AG09319 (cell line): ENCODE results near the gene ATF3.

Source experiments
- DNase-seq: peaks from one replicate; pipeline ENCODE4 v3.0.0-alpha.2; 2010; ENCODE audit warnings: low read depth; ENCODE audit errors: extremely low read depth
- TF ChIP-seq, protein P1 (sequence below): IDR thresholded peaks from 2 replicates; pipeline ENCODE4 v1.5.1; 2011; ENCODE audit warnings: low read depth, mild to moderate bottlenecking, inconsistent platforms, low read length, moderate library complexity

Gene ATF3

GRCh38 chr1:212581034-212581433, 27.5 kb upstream of the ATF3 start:
- DNase-seq: no peak
- TF ChIP-seq, protein P1, sequence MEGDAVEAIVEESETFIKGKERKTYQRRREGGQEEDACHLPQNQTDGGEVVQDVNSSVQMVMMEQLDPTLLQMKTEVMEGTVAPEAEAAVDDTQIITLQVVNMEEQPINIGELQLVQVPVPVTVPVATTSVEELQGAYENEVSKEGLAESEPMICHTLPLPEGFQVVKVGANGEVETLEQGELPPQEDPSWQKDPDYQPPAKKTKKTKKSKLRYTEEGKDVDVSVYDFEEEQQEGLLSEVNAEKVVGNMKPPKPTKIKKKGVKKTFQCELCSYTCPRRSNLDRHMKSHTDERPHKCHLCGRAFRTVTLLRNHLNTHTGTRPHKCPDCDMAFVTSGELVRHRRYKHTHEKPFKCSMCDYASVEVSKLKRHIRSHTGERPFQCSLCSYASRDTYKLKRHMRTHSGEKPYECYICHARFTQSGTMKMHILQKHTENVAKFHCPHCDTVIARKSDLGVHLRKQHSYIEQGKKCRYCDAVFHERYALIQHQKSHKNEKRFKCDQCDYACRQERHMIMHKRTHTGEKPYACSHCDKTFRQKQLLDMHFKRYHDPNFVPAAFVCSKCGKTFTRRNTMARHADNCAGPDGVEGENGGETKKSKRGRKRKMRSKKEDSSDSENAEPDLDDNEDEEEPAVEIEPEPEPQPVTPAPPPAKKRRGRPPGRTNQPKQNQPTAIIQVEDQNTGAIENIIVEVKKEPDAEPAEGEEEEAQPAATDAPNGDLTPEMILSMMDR: no peak

DNA sequence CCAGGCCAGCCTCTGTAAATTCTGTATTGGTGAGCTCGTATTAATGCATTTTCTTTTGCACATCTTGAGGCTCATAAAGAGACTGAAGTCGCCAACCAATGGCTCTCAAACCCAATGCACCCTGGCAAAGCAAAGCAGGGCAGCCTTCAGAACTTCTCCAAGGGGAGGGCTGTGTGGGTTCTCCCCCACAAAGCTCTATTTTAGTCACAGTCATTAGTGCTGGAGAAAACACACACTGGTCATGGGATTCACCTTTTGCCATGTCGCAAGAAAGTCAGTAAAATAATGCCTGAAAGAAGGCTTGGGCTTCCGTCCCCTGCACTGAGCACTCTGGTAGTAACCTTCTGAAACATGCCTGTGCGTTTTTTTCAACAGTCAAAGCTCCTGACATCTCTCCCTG, 26.3 kb upstream of the ATF3 start:
- TF ChIP-seq, protein P1: no peak

GRCh38 chr1:212582808-212583615, 25.5 kb upstream of the ATF3 start:
- TF ChIP-seq, protein P1: no peak
- DNase-seq: no peak

More for the DNA sequence above, 26.3 kb upstream of the ATF3 start:
- DNase-seq: no peak

DNA sequence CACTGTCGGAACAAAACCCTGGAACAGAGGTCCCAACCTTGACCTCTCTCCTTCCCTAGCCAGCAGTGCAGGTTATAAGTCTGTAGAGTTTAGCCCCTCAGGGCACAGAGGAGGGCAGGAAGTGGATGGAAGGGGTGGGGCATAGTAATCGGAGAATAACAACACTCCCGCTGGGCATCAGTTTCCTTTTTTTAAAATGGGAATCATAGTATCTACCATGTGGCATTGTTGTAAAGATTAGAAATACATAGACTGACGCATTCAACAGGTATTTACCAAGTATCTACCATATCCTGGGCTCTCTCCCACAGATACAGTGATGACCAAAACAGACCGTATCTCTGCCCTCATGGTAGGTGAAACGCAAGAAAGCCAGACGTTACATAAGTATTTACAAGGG, 24.9 kb upstream of the ATF3 start:
- TF ChIP-seq, protein P1: no peak
- no peak for DNase-seq

DNA sequence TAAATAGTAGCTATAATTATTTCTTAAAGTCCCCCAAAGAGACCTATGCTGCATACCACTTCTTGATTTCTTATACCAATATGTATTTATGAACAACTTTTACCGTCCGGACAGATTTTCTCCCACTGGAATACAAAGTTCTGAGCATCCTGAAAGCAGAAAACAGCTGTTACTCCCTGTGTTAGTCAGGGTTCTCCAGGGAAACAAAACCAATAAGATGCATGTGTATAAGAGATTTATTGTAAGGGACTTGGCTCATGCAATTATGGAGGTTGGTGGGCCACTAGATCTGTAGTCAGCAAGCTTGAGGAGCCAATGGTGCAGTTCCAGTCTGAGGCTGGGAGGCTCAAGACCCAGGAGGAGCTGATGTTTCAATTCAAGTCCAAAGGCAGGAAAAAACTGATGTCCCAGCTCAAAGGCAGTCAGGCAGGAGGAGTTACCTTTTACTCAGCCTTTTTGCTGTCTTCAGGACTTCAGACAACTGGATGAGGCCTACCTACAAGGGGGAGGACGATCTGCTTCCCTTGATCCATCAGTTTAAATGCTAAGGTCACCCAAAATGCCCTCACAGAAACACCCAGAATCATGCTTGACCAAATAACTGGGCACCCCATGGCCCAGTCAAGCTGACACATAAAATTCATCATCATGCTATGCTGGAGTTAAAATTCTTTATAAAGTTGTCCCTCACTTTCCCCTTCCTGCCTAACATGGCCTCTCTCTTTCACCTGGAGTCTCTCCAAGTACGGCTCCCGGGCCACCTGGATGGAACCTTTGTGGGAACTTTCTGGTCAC, 24.3 kb upstream of the ATF3 start:
- DNase-seq: no peak
- TF ChIP-seq, protein P1: no peak

GRCh38 chr1:212585210-212585609, 23.4 kb upstream of the ATF3 start:
- DNase-seq: no peak
- TF ChIP-seq, protein P1: no peak

DNA sequence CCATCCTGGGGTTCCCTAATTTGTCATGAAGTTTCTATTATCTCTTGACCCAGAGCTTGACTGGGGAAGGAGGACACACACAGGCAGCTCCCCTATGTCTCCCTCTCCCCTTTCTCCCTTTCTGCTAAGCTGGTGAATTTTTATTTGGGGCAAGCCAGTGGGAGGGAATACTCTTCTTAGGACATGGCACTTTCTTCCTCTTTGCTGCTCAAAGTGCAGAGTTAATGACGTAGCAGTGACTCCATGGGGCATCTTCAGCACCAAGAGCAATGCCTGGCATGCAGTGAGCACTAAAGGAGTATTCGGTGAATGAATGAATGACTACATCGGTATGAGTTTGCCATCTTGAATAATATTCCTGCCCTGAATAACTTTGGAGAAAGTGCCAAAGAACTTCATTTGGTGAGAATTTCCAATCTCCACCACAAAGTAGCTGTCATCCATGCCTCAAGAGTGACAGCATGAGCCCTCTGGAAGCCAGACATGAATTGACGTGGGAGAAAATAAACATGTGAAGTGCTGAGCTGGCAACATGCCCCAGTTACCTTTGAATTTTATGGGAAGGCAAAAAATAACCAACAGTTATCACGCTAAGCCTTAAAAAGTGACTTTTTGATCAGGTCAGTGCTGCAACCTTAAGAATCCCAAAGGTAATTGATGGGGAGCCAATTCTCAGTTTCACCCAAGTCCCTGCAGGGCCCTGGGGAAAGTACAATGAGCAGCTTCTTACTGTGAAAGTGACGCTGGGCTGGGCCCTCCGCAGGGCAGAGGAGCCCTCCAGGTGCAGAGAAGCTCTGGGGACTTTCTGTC, 22.1 kb upstream of the ATF3 start:
- DNase-seq: no peak
- TF ChIP-seq, protein P1: no peak
